Measurements from ENCODE around the gene AP2A1. TPM values are rescaled to one million over a fixed set of nuclear protein-coding genes. Genes with fewer than 3 reads are reported as not detected.

The AP2A1 gene
- total and polyA plus RNA-seq, 2 donors (not counting 3 experiments of a cell fraction or from before 2014, with no cell fraction given): 108 to 113 TPM

DNA sequence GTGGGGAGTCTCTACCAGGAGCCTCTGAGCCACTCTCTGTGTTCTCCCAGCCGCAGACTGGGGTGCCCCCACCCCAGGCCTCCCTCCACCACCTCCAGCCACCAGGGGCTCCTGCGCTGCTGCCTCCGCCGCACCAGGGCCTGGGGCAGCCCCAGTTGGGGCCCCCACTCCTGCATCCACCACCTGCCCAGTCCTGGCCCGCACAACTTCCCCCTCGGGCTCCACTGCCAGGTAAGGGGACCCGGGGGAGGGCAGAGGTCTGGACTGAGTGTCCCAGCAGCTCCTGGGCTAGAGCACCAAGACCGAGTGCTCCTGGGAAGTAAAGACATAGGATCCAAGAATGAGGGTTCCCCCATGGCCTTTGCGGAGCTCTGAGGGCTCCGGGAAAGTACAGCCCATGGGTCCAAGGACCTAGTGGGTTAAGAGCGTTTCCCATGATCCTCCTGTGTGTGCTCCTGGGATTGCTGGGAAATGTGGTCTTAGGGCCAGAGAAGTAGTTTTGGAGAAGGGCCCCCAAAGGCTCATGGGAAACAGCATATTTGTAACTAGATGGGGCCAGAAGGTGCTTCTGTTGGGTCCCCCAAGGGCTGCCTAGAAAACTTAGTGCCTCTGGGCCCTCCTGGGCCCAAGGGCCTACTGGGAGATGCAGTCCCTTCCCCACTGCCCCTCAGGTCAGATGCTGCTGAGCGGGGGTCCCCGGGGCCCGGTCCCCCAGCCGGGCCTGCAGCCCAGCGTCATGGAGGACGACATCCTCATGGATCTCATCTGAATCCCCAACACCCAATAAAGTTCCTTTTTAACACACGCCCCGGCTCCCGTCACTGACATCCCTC is 69.6 kb downstream of the AP2A1 start:
- Histone ChIP-seq H3K9me1 (replicated peaks; ENCODE audit: control insufficient read depth, extremely low read depth, insufficient read depth, low read length) (no peaks in the 10 kb centered on the region), H3K36me3 (ENCODE audit: control insufficient read depth in 2 of 2, extremely low read depth in 1 of 2, insufficient read depth in 2 of 2, low read length in 2 of 2) (peaks cover 7 to 55% of the 10 kb centered on the region in 2 experiments), H3K9me3 (replicated peaks; ENCODE audit: control insufficient read depth, insufficient read depth, low read length) (no peaks in the 10 kb centered on the region), H3K9ac (replicated peaks; ENCODE audit: extremely low read depth, insufficient read depth, low read length) (no peak overlapping the region), H2AFZ (ENCODE audit: low read depth, low read length) (no peak overlapping the region), H3K27ac (ENCODE audit: insufficient read depth, low read depth, low read length) (no peak overlapping the region), H4K20me1 (replicated peaks; ENCODE audit: control insufficient read depth, extremely low read depth, insufficient read depth, low read length) (no peaks in the 10 kb centered on the region), H3K4me2 (ENCODE audit: insufficient read depth, low read length) (no peak overlapping the region), H3K4me3 (replicated peaks in 1 of 3; ENCODE audit: insufficient read depth in 1 of 3, low read depth in 1 of 3, low read length in 3 of 3) (no peak overlapping the region), H3K27me3 (ENCODE audit: control insufficient read depth in 2 of 2, insufficient read depth in 2 of 2, low read length in 2 of 2) (no peaks in the 10 kb centered on the region), H3K79me2 (ENCODE audit: control insufficient read depth, insufficient read depth, low read length) (no peaks in the 10 kb centered on the region), H3K4me1 (ENCODE audit: control insufficient read depth, extremely low read depth, insufficient read depth, low read length) (peaks cover 8% of the 10 kb centered on the region)
- FAIRE-seq: no peak
- TF ChIP-seq JUN (IDR thresholded peaks at IDR 0.05; ENCODE audit: borderline replicate concordance, insufficient read depth, insufficient read length, low read depth) (no peak), MYC (IDR thresholded peaks at IDR 0.05; ENCODE audit: low read depth, low read length) (no peak), EZH2 (IDR thresholded peaks at IDR 0.05; ENCODE audit: borderline replicate concordance, low read depth, low read length, severe bottlenecking) (no peak), FOS (IDR thresholded peaks at IDR 0.05; ENCODE audit: borderline replicate concordance, insufficient read depth, low read length) (no peak)
- TF ChIP-seq, protein P1, sequence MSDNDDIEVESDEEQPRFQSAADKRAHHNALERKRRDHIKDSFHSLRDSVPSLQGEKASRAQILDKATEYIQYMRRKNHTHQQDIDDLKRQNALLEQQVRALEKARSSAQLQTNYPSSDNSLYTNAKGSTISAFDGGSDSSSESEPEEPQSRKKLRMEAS (IDR thresholded peaks at IDR 0.05; ENCODE audit: insufficient read depth, insufficient read length): no peak
- TF ChIP-seq, protein P2, sequence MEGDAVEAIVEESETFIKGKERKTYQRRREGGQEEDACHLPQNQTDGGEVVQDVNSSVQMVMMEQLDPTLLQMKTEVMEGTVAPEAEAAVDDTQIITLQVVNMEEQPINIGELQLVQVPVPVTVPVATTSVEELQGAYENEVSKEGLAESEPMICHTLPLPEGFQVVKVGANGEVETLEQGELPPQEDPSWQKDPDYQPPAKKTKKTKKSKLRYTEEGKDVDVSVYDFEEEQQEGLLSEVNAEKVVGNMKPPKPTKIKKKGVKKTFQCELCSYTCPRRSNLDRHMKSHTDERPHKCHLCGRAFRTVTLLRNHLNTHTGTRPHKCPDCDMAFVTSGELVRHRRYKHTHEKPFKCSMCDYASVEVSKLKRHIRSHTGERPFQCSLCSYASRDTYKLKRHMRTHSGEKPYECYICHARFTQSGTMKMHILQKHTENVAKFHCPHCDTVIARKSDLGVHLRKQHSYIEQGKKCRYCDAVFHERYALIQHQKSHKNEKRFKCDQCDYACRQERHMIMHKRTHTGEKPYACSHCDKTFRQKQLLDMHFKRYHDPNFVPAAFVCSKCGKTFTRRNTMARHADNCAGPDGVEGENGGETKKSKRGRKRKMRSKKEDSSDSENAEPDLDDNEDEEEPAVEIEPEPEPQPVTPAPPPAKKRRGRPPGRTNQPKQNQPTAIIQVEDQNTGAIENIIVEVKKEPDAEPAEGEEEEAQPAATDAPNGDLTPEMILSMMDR (IDR thresholded peaks at IDR 0.05; ENCODE audit: extremely low read depth in 1 of 2, insufficient read depth in 1 of 2, low read depth in 1 of 2, low read length in 2 of 2): no peak
- dilution Hi-C loops (cut with MboI; ENCODE audit: extremely low pct_ligation_motif_present, low sequenced_read_pairs): no loop called here
- DNase-seq (ENCODE audit: low read depth, low spot score): no peak
- intact Hi-C loops (cut with micrococcal nuclease): no loop called here
- ChIA-PET CTCF (no interaction called here), POLR2A (no interaction called here)
- no TSS peak for BruUV-seq (replicated peaks)
